ENCODE data around the gene ANAPC2. TPM values are rescaled to one million over a fixed set of nuclear protein-coding genes. Genes with fewer than 3 reads are reported as not detected.

Gene ANAPC2
- polyA plus RNA-seq, 10 donors = 21.2 to 36.5 (median 29.2) TPM

GRCh38 chr9:137164370-137165249, 23.8 kb downstream of the ANAPC2 start:
- no peak for DNase-seq

- no peak for DNase-seq
Measured at GRCh38 chr9:137163805-137164204, 24.6 kb downstream of the ANAPC2 start.

- no peak for DNase-seq
Measured at GRCh38 chr9:137163365-137163715, 25.0 kb downstream of the ANAPC2 start.

DNA sequence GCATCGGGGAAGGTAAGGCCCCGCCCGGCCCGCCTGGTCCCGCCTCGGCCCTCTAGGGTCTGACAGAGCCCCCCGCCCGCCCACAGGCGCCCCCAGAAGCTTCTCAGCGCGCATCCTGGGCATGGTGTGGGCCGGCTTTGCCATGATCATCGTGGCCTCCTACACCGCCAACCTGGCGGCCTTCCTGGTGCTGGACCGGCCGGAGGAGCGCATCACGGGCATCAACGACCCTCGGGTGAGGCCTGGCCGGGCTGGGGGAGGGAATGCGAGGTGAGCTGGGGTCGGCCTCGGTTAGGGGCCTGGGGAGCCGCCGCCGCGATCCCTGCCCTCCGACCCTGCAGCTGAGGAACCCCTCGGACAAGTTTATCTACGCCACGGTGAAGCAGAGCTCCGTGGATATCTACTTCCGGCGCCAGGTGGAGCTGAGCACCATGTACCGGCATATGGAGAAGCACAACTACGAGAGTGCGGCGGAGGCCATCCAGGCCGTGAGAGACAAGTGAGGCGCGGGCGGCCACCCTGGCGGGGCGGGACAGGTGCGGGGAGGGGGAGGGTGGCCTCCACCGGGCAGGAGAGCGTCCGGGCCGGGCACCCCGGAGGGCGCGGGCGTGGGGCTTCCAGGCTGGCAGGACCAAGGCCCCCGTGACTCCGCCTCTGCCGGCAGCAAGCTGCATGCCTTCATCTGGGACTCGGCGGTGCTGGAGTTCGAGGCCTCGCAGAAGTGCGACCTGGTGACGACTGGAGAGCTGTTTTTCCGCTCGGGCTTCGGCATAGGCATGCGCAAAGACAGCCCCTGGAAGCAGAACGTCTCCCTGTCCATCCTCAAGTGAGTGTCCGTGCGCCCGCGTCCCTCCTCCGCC, 25.6 kb downstream of the ANAPC2 start:
- DNase-seq = no peak

- DNase-seq = no peak
Measured at GRCh38 chr9:137161558-137162486, 26.5 kb downstream of the ANAPC2 start.

- DNase-seq = no peak
Measured at GRCh38 chr9:137160716-137161557, 27.4 kb downstream of the ANAPC2 start.

DNA sequence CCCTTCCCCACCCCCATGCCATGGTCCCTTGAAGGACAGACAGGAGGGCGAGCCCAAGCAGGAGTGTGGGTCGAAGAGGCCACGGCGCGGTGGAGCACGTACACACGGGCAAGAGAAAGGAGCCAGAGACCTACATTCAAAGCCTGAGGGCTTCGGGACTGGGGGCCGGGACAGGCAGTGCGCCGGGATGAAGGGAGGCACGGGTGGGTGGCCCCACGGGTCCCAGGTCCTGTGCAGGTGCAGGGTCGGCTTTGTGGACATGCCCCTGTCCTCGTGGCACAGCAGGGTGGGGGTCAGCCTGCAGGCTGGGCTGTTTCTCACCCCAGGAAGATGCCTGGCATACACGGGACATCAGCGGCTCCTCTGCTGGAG, 28.3 kb downstream of the ANAPC2 start:
- DNase-seq = no peak

DNA sequence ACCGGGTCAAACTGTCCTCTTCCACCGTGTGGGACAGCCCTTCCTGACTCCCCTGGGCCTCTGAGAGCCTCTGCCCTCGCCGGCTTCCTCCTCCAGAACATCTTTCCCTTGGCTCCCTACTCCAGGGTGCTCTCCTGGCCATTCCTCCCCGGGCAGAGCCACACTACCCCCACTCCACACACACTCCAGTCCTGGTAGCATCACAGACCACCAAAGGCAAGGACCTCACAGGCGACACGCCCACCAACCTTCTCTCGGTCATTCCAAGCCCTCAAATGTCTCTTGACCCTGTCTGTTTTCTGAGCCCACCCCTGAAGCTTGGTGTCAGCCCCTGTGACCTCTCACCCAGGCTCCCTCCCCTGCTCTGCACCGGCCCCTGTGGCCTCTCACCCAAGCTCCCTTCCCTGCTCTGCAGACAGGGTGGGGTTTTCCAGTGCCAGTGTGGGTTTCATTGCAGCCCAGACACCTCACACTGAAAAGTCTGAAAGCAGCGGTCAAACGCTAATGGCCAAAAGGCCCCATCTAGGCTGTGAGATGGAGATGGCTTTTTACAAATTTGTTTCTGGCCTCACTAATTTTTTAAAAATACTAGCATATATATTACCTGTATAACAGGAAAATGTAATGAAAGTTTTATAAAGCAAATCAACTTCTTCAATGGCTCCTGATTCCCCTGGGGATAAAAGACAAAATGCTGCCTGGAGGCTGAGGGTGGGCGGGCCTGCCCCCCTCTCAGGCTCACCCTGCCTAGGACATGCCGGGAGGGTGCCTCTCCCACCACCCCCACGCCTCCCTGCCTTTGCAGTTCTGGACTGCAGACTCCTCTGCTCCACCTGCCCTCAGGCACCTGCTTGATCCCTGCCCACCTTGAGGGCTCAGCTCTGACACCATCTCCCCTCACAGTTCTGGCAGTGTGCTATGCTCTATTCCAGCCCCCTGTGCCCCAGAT, 29.0 kb downstream of the ANAPC2 start:
- DNase-seq = no peak

- DNase-seq = no peak
Measured at GRCh38 chr9:137158625-137159024, 29.7 kb downstream of the ANAPC2 start.

- DNase-seq = no peak
Measured at GRCh38 chr9:137157618-137158415, 30.5 kb downstream of the ANAPC2 start.

- no peak for DNase-seq
Measured at GRCh38 chr9:137156567-137157375, 31.6 kb downstream of the ANAPC2 start.

- no peak for DNase-seq
Measured at GRCh38 chr9:137152844-137153405, 35.4 kb downstream of the ANAPC2 start.

DNA sequence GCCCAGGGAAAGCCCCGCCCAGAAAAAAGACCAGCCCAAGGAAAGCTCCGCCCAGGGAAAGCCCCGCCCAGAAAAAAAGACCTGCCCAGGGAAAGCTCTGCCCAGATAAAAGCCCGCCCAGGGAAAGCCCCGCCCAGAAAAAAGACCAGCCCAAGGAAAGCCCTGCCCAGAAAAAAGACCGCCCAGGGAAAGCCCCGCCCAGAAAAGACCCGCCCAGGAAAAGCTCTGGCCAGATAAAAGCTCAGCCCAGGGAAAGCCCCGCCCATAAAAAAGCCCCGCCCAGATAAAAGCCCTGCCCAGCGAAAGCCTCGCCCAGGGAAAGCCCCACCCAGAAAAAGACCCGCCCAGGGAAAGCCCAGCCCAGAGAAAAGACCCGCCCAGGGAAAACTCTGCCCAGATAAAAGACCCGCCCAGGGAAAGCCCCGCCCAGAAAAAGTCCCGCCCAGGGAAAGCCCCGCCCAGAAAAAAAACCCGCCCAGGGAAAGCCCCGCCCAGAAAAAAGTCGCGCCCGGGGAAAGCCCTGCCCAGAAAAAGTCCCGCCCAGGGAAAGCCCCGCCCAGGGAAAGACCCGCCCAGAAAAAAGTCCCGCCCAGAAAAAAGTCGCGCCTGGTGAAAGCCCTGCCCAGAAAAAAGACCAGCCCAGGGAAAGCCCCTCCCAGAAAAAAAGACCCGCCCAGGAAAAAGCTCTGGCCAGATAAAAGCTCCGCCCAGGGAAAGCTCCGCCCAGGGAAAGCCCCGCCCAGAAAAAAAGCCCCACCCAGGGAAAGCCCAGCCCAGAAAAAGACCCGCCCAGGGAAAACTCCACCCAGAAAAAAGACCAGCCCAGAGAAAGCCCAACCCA, 37.5 kb downstream of the ANAPC2 start:
- DNase-seq = no peak

- no peak for DNase-seq
Measured at GRCh38 chr9:137149942-137150616, 38.3 kb downstream of the ANAPC2 start.

- no peak for DNase-seq
Measured at GRCh38 chr9:137149363-137149762, 39.0 kb downstream of the ANAPC2 start.

GRCh38 chr9:137148661-137149060, 39.7 kb downstream of the ANAPC2 start:
- no peak for DNase-seq

Measured in muscle of back (tissue), 11 donors.